ENCODE results near the gene CEACAM3. TPM values are rescaled to one million over a fixed set of nuclear protein-coding genes. Genes with fewer than 3 reads are reported as not detected.
A peak's percentile ranks its signal among the peaks of the same experiment; 100 is the strongest.

Gene CEACAM3
- total RNA-seq, 6 experiments from 2014 or later: not detected

- Mint-ChIP-seq H3K27me3 (ENCODE audit: insufficient read depth) (peaks cover 35% of the 10 kb centered on the region), H3K9me3 (no peaks in the 10 kb centered on the region), H3K4me3 (no peak overlapping the region), H3K27ac (no peak overlapping the region), H3K36me3 (ENCODE audit: low read depth) (no peaks in the 10 kb centered on the region), H3K4me1 (ENCODE audit: low read depth) (peaks cover 12% of the 10 kb centered on the region)
- peak; percentile 46 for DNase-seq
- peak; percentile 91 for TF ChIP-seq CTCF (IDR thresholded peaks at IDR 0.05)
Observed at GRCh38 chr19:41795031-41795461, 1.3 kb upstream of the CEACAM3 start.

DNA sequence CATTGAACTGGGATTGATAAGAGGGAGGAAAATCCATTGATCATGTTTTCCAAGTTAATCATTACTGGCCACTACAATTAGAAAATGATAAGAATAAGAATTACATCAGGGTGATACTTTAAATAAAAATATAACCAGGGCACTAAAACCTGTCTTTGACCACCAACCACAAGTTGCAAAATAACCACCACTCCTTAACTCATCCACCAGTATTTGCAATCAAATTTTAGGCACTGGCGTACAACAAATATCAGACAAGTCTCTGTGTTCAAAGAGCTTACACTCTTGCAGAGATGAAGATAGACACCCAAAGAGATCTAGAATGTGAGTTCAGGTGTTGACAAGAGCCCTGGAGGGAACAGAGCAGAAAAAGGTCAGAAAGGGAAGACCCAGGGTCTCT is 514 bp downstream of the CEACAM3 start:
- TF ChIP-seq CTCF (IDR thresholded peaks at IDR 0.05): no peak
- Mint-ChIP-seq H3K27ac (no peak overlapping the region), H3K36me3 (ENCODE audit: low read depth) (no peaks in the 10 kb centered on the region), H3K4me1 (ENCODE audit: low read depth) (peaks cover 12% of the 10 kb centered on the region), H3K4me3 (no peak overlapping the region), H3K9me3 (no peaks in the 10 kb centered on the region), H3K27me3 (ENCODE audit: insufficient read depth) (peaks cover 35% of the 10 kb centered on the region)
- DNase-seq: no peak

DNA sequence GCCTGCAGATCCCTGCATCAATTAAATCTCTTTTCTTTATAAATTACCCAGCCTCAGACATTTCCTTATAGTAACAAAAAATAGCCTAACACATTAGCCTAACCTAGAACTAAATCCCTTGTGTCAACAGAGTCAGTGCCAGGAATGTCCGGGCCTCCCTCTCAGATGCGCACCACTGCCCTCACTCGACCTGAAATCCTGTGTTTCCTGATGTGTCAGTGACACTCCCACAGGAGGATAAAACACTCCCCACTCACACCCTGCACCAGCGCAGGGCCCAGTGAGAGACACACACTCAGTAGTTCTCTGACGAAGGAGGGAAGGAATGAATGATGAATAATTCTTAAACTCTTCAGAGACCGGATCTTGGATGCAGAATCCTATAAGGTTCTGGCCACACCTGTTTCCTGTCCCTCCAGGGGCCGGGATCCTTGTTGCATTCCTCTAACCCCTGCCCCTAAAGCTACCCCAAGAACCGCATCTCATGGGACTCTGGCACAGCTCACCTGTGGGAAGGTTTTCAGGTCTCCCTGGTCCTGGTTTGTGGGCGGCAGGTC is 3.1 kb downstream of the CEACAM3 start:
- H3K27me3 Mint-ChIP-seq (ENCODE audit: insufficient read depth): peaks cover 40% of the 10 kb centered on the region

GRCh38 chr19:41801031-41801430 is 4.6 kb downstream of the CEACAM3 start:
- no peak for TF ChIP-seq CTCF (IDR thresholded peaks at IDR 0.05)
- Mint-ChIP-seq H3K4me3 (no peak overlapping the region), H3K9me3 (no peaks in the 10 kb centered on the region), H3K27me3 (ENCODE audit: insufficient read depth) (peaks cover 39% of the 10 kb centered on the region), H3K4me1 (ENCODE audit: low read depth) (no peaks in the 10 kb centered on the region; the same call in 1 of the 2 replicates), H3K27ac (no peak overlapping the region), H3K36me3 (ENCODE audit: low read depth) (no peaks in the 10 kb centered on the region)
- DNase-seq: no peak

More for the DNA sequence above, 3.1 kb downstream of the CEACAM3 start:
- H3K4me3 Mint-ChIP-seq: no peak overlapping the region
- no peak for TF ChIP-seq CTCF (IDR thresholded peaks at IDR 0.05)
- H3K36me3 Mint-ChIP-seq (ENCODE audit: low read depth): no peaks in the 10 kb centered on the region
- no peak for DNase-seq
- H3K9me3 Mint-ChIP-seq: no peaks in the 10 kb centered on the region
- H3K4me1 Mint-ChIP-seq (ENCODE audit: low read depth): no peaks in the 10 kb centered on the region; the same call in 1 of the 2 replicates
- no peak overlapping the region for H3K27ac Mint-ChIP-seq

DNA sequence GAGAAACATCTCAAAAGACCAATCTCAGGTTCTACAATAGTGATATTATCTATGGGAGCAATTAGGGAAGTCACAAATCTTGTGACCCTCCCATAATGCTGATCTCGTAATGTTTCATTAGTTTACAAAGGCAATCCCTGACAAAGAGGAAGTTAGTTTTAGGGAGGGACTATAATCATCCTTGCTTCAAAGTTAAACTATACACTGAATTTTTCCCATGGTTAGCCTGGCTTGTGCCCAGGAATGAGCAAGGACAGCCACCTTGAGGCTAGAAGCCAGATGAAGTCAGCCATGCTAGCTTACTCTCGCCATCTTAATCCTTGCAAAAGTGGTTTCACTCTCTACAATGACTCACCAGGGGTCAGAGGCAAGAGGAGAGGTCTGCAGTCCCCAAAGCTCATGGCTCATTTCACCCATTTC is 5.4 kb downstream of the CEACAM3 start:
- no peak for DNase-seq
- Mint-ChIP-seq H3K9me3 (no peaks in the 10 kb centered on the region), H3K36me3 (ENCODE audit: low read depth) (no peaks in the 10 kb centered on the region), H3K4me3 (no peak overlapping the region), H3K27ac (no peak overlapping the region), H3K27me3 (ENCODE audit: insufficient read depth) (peaks cover 34% of the 10 kb centered on the region), H3K4me1 (ENCODE audit: low read depth) (no peaks in the 10 kb centered on the region; the same call in 1 of the 2 replicates)
- no peak for TF ChIP-seq CTCF (IDR thresholded peaks at IDR 0.05)

Measured in HFFc6 (cell line).